Right atrium auricular region (tissue), 2 donors: ENCODE data around the gene RASSF8. TPM values are rescaled to one million over a fixed set of nuclear protein-coding genes. Genes with fewer than 3 reads are reported as not detected.

ENCODE experiments used
- DNase-seq: peaks from one replicate; pipeline ENCODE4 v3.0.0-alpha.2; 2019; ENCODE audit warnings: low spot score
- H3K27ac ChIP-seq, 2 donors: fragments of 200-600 bp; sonication (generic); 1 replicate in 1 of 2; 2 replicates in 1 of 2; pipeline ENCODE4 v1.5.1; 2016 to 2019
- H3K27me3 ChIP-seq, 2 donors: fragments of 200-600 bp; sonication (generic); one replicate each; pipeline versions ENCODE4 v1.5.1 to v1.6.0; 2017 to 2019
- H3K36me3 ChIP-seq: fragments of 200-600 bp; sonication (generic); one replicate; pipeline ENCODE4 v1.5.1; 2016
- H3K4me1 ChIP-seq, 2 donors: fragments of 200-600 bp; sonication (generic); one replicate each; pipeline versions ENCODE4 v1.5.1 to v1.6.0; 2017 to 2019
- H3K4me3 ChIP-seq, 2 donors: fragments of 200-600 bp; sonication (generic); 1 replicate in 1 of 2; 2 replicates in 1 of 2; pipeline ENCODE4 v1.5.1; 2017 to 2019; ENCODE audit warnings: mild to moderate bottlenecking in 1 of 2, moderate library complexity in 1 of 2
- H3K9me3 ChIP-seq, 2 donors: fragments of 200-600 bp; sonication (generic); one replicate each; pipeline ENCODE4 v1.5.1; 2019
- total RNA-seq, 2 donors: library from RNA; depleted of rRNA; stranded (reverse); fragments of >200 nt; gene quantifications; one replicate each; pipeline ENCODE4 v1.1.0, GENCODE V29; 2016
- TF ChIP-seq, protein P1 (sequence below), 2 donors: fragments of 200-600 bp; sonication (generic); IDR thresholded peaks; one replicate each; pipeline ENCODE4 v1.5.1; 2019; ENCODE audit warnings: antibody characterized with exemption in 2 of 2

RASSF8 gene, protein sequence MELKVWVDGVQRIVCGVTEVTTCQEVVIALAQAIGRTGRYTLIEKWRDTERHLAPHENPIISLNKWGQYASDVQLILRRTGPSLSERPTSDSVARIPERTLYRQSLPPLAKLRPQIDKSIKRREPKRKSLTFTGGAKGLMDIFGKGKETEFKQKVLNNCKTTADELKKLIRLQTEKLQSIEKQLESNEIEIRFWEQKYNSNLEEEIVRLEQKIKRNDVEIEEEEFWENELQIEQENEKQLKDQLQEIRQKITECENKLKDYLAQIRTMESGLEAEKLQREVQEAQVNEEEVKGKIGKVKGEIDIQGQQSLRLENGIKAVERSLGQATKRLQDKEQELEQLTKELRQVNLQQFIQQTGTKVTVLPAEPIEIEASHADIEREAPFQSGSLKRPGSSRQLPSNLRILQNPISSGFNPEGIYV
- 10 to 100 TPM; 44.4 to 67.4 TPM for total RNA-seq

DNA sequence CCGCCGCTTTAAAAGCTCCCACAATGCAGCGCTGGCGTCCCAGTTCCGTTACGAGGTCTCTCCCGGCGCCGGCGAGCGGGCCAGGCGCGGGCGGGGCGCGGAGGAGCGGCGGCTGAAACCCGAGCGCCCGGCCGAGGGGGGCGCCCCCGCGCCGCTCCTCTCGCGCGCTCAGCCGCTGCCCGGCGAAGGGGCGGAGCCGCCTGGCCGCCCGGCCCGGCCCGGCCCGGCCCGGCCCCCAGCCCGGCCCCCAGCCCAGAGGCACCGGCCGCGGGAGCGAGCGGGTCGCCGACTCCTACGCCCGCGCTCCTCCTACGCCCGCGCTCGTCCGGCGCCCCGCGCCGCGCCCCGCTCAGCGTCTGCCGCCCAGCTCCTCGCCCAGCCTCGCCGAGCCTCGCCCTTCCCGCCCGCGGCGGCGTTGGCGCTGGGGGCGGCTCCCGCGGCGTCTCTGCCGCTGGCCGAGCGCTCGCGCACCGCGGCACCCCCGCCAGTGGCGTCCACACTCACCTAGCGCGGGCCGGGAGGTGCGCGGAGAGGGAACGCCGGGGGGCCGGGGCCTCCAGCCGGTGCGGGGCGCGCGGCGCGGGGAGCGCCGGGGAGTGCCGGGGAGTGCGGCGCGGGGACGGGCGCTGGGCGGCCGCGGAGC, at the start of gene RASSF8:
Gene RASSF8, plus strand, starts transcription at position 255 of the 643 bp plus-strand sequence. CDS start 96,662 bp downstream, outside the sequence.
- Histone ChIP-seq H3K9me3 (no peaks in the 10 kb centered on the region), H3K4me1 (peaks cover 0 to 39% of the 10 kb centered on the region in 2 donors), H3K36me3 (no peaks in the 10 kb centered on the region), H3K4me3 (peak within 1 kb of the TSS; percentile 85 to 86), H3K27me3 (no peaks in the 10 kb centered on the region), H3K27ac (peak within 1 kb of the TSS; percentile 94 to 99)
- peak; percentile 61 for DNase-seq
- TF ChIP-seq, protein P1, sequence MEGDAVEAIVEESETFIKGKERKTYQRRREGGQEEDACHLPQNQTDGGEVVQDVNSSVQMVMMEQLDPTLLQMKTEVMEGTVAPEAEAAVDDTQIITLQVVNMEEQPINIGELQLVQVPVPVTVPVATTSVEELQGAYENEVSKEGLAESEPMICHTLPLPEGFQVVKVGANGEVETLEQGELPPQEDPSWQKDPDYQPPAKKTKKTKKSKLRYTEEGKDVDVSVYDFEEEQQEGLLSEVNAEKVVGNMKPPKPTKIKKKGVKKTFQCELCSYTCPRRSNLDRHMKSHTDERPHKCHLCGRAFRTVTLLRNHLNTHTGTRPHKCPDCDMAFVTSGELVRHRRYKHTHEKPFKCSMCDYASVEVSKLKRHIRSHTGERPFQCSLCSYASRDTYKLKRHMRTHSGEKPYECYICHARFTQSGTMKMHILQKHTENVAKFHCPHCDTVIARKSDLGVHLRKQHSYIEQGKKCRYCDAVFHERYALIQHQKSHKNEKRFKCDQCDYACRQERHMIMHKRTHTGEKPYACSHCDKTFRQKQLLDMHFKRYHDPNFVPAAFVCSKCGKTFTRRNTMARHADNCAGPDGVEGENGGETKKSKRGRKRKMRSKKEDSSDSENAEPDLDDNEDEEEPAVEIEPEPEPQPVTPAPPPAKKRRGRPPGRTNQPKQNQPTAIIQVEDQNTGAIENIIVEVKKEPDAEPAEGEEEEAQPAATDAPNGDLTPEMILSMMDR (IDR thresholded peaks at IDR 0.05), result no peak

DNA sequence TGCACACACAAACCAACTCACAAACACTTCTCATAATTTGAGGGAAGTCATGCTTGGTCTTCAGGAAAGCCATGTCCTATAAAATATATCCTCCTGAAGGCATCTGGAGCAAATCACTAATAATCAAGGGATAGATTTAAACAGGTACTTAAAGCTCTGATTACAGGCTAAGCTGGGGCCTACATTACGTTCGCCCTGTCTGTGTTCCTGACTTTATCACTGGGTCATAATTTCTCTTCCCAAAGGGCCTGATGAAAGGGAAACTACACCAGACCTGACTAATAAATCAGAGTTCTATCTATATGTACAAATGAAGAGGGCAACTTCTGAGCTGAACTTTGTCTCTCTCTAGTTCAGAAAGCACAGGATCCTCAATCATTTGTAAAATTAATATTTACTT, 43.9 kb upstream of the RASSF8 start:
- Histone ChIP-seq H3K36me3 (no peaks in the 10 kb centered on the region), H3K4me3 (no peak overlapping the region), H3K27me3 (no peaks in the 10 kb centered on the region), H3K27ac (no peak overlapping the region), H3K9me3 (no peaks in the 10 kb centered on the region), H3K4me1 (no peaks in the 10 kb centered on the region)
- TF ChIP-seq, protein P1 (IDR thresholded peaks at IDR 0.05), result no peak
- no peak for DNase-seq

DNA sequence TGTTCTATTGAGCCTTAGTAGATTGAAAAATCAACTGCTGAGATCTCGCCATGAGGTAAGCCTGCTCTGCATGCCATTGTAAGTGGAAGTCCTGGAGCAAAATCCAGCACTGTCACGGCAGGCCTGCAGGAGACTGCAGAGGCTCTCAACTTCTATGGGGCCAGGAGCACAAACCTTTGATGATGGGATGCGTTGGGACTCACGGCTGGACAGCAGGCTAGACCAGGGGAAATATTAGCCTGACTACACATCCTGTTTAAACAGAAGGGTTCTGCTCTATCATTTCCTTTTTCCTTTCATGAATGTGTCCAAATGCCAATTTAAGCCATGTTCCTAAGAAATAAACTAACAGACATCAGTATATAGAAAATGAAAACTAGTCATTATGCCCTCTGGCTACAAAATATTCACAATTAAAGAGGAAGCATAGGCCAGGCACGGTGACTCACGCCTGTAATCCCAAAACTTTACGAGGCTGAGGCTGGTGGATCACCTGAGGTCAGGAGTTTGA, 33.9 kb upstream of the RASSF8 start:
- Histone ChIP-seq H3K4me3 (no peak overlapping the region), H3K36me3 (no peaks in the 10 kb centered on the region), H3K4me1 (no peaks in the 10 kb centered on the region), H3K27ac (no peak overlapping the region), H3K9me3 (no peaks in the 10 kb centered on the region), H3K27me3 (no peaks in the 10 kb centered on the region)
- TF ChIP-seq, protein P1 (IDR thresholded peaks at IDR 0.05), result no peak
- DNase-seq, result no peak

DNA sequence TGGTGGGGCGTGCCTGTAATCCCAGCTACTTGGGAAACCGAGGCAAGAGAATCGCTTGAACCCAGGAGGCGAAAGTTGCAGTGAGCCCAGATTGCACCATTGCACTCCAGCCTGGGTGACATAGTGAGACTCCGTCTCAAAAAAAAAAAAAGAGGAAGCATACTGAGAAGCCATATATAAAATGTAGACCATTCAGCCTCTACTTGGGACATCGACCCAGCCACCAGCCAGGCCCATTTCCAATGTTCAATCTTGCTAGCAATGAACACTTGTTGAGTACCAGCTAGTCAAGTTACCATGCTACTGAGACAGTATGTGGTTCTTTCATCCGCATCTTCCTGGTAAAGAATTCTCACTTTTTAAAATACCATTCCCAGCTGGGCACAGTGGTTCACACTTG, 33.4 kb upstream of the RASSF8 start:
- H3K4me3 ChIP-seq, result no peak overlapping the region
- TF ChIP-seq, protein P1 (IDR thresholded peaks at IDR 0.05), result no peak
- no peaks in the 10 kb centered on the region for H3K9me3 ChIP-seq
- H3K27ac ChIP-seq, result no peak overlapping the region
- no peaks in the 10 kb centered on the region for H3K36me3 ChIP-seq
- no peaks in the 10 kb centered on the region for H3K27me3 ChIP-seq
- no peaks in the 10 kb centered on the region for H3K4me1 ChIP-seq
- no peak for DNase-seq

DNA sequence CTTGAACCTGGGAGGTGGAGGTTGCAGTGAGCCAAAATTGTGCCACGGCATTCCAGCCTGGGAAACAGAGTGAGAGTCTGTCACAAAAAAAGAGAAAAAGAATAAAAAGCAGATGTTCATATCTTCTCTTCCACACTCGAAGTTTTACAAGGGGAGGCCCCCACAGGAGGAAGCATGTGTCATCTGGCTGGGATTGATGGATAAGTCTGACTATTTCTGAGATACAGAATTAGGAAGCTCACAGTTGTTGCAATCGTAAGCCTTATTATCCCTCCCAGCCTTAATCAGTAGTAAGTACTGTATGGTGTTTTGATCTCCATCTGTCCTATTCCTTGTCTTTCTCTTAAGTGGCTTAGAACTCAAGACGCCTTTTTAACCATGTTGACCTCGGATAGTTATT, 31.9 kb upstream of the RASSF8 start:
- Histone ChIP-seq H3K27me3 (no peaks in the 10 kb centered on the region), H3K4me1 (no peaks in the 10 kb centered on the region), H3K9me3 (no peaks in the 10 kb centered on the region), H3K36me3 (no peaks in the 10 kb centered on the region), H3K27ac (no peak overlapping the region), H3K4me3 (no peak overlapping the region)
- DNase-seq, result no peak
- TF ChIP-seq, protein P1 (IDR thresholded peaks at IDR 0.05), result no peak
